ENCODE data around the gene TCF19.

Gene TCF19

GRCh38 chr6:31158140-31158862, at the start of gene TCF19:
Gene TCF19, plus strand, starts transcription at chr6:31158589. Its CDS starts 881 bp downstream, at chr6:31159470.
- in situ Hi-C loops (cut with HindIII; ENCODE audit: low sequenced_read_pairs) = no loop called here
- TF ChIP-seq CTCF (IDR thresholded peaks at IDR 0.05; ENCODE audit: low read depth, low read length) = no peak
- peak; percentile 99 for DNase-seq (ENCODE audit: low read depth, low spot score)
- H3K4me3 ChIP-seq (ENCODE audit: low read depth, low read length) = peak within 1 kb of the TSS; percentile 80

DNA sequence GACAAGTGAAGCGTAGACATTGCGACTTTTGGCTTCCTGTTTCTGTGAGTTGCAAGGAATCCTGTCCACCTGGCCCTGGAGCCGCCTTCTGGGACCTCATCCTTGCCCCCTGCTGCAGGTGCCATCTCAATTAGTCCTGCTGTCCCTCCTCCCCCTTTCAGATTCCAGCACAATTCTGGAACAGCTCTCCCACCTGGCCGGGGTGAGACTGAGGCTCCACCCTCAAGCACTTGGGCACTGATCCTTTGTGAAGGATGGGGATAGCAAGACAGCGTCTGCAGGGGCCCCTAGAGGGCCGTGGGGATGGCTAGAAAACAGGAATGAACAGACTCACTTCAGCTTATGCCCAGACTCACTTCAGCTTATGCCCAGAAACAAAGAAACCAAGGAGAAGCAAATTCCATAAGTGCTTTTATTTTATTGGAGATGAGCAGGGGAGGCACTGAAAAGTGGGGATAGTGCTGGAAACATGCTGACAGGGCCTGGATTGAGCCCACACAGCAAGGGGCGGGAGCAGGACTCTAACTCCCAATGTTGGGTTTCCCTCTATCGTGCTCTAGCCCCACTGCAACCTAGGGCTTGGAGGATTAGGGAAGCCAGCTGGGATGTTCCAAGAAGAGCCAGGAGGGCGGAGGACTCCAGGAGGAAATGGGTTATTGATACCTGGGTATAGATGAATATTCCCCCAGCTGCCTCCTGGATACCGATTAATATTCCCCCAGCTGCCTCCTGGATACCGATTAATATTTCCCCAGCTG, 47.4 kb upstream of the TCF19 start:
- no peak for DNase-seq (ENCODE audit: low read depth, low spot score)
- TF ChIP-seq CTCF (IDR thresholded peaks at IDR 0.05; ENCODE audit: low read depth, low read length) = no peak
- no peak overlapping the region for H3K4me3 ChIP-seq (ENCODE audit: low read depth, low read length)
- in situ Hi-C loops (cut with HindIII; ENCODE audit: low sequenced_read_pairs) = no loop called here

DNA sequence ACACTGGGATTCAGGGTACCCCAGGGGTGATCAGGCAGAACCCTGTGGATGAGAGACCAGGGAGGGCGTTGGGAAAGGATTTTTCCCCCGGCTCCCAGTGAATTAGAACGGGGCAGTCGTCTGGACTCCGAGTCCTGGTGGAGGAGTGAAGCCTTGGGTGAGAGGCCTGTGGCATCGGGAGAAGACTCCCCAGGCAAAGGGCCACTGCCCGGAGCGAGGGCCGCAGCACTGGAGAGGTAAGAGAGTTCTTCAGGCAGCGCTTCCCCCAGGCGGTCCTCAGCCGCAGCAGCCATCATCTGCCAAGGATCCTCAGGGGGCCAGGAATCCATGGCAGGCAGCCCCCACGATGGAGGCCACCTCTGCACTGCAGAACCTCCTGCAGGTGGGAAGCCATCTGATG, 46.7 kb upstream of the TCF19 start:
- in situ Hi-C loops (cut with HindIII; ENCODE audit: low sequenced_read_pairs) = no loop called here
- no peak for TF ChIP-seq CTCF (IDR thresholded peaks at IDR 0.05; ENCODE audit: low read depth, low read length)
- no peak overlapping the region for H3K4me3 ChIP-seq (ENCODE audit: low read depth, low read length)

DNA sequence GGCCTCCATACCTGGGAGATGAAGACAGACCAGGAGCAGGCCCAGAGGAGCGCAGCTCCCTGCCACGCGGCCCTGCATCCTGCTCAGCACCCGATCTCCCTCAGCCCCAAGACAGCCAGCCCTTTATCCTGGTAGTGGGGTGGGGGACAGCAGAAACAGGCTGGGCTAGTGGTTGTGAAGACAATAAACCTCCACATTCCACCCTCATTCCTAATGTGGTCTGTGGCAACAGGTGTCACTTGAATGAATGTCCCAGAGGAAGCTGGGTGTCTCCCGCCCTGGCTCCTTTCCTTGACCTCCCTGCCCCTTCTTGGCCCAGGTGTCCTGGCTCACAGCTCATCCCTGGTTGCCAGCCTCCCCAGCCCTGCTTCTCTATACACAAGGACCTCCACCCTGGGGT, 45.9 kb upstream of the TCF19 start, which contains the start of gene C6orf15:
TSS of gene C6orf15 (minus strand) at position 98 of the 400 bp plus-strand sequence. CDS start at position 78, 20 bp downstream.
- H3K4me3 ChIP-seq (ENCODE audit: low read depth, low read length) = no peak within 1 kb of the TSS
- TF ChIP-seq CTCF (IDR thresholded peaks at IDR 0.05; ENCODE audit: low read depth, low read length) = no peak
- in situ Hi-C loops (cut with HindIII; ENCODE audit: low sequenced_read_pairs) = no loop called here
- no peak for DNase-seq (ENCODE audit: low read depth, low spot score)

More for the DNA sequence above, 46.7 kb upstream of the TCF19 start:
- DNase-seq (ENCODE audit: low read depth, low spot score) = no peak

DNA sequence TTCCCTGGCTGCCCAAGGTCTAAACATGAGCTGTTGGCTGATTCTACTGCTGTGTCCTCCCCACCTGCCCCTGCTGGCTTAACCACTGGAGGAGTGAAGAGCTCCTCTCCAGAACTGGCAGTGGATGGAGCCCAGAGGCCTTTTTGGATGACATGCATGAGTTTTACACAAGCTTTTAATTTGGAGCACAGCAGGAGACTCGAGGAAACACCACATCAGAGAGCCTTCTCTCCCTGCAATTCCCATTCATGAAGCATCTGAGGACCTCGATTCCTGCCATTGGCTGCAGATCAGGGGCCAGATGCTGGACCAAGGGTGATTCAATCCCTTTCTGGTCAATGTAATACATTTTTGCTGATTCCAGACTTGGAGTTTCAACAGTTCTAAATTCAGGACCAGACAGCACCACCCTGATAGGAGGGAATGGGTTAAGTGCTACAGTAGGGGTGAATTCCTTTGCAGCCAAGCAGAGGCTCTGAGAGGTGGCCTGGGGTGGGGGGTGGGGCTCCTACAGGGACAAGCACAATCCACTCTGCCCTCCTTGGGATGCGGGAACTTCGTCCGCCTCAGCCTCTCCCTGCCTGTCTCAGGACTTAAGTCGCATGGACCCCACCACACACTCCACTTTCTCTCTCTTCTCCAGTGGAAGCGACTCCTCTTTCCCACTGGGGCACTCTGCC, 44.4 kb upstream of the TCF19 start:
- TF ChIP-seq CTCF (IDR thresholded peaks at IDR 0.05; ENCODE audit: low read depth, low read length) = no peak
- in situ Hi-C loops (cut with HindIII; ENCODE audit: low sequenced_read_pairs) = no loop called here
- DNase-seq (ENCODE audit: low read depth, low spot score) = peak; percentile 93

GRCh38 chr6:31114541-31114878, 43.9 kb upstream of the TCF19 start, which contains the start of gene PSORS1C1:
Gene PSORS1C1, plus strand, starts transcription at chr6:31114800. Its CDS starts 14,833 bp downstream, at chr6:31129633.
- peak within 1 kb of the TSS; percentile 17 for H3K4me3 ChIP-seq (ENCODE audit: low read depth, low read length)
- in situ Hi-C loops (cut with HindIII; ENCODE audit: low sequenced_read_pairs) = no loop called here
- TF ChIP-seq CTCF (IDR thresholded peaks at IDR 0.05; ENCODE audit: low read depth, low read length) = no peak
- DNase-seq (ENCODE audit: low read depth, low spot score) = peak; percentile 96

More for the DNA sequence above, 44.4 kb upstream of the TCF19 start:
- H3K4me3 ChIP-seq (ENCODE audit: low read depth, low read length) = no peak overlapping the region

Measured in astrocyte of the spinal cord (primary cell).